ENCODE measurements around the gene PAXX.
"Not testable (repeated sequence)": the region's sequence is repeated elsewhere in the genome, so short reads cannot be mapped to it uniquely, and the experiment has no call there.

Gene PAXX

DNA sequence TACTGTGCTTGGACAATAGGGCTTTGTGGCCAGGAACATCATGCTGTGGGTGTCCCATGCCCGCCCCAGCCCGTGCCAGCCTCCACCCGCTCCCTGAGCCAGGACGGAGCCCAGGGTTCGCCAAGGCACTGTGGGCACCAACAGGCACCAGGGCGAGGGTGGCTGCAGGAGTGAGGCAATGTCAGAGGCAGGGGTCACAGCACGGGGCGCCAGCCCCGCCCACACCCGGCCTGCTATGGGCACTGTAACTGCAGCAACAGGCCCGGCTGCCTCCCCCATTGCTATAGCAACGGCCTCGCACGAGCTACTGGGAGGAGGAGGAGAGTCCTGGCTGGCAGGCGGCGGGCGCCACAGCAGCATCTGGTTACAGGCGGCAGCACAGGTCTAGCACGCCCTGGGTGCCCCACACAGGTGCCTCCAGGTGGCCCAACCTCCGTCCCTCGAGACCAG lies 33.3 kb downstream of the PAXX start:
- H3K4me3 ChIP-seq (ENCODE audit: low read length) = no peak overlapping the region
- TF ChIP-seq ZNF274 (IDR thresholded peaks at IDR 0.05; ENCODE audit: low read depth, low read length) = no peak

DNA sequence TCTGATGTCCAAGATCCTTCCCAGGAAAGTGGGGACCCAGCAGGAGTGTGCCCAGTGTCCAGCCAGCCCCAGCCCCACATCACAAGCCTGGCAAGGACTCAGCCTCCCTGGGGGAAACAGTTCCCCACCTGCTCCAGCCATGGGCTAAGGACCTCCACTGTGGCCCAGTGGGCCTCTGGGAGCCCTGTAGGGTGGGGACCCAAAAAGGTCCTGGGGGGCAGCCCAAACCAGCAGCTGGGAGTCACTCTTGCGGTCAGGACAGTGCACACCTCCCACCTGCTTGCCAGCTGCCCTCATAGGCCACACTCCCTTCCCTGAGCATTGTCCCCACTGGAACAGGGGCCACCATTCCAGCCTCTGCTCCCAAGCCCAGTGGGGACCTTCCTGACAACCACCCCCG lies 34.2 kb downstream of the PAXX start:
- no peak overlapping the region for H3K4me3 ChIP-seq (ENCODE audit: low read length)
- TF ChIP-seq ZNF274 (IDR thresholded peaks at IDR 0.05; ENCODE audit: low read depth, low read length) = no peak

DNA sequence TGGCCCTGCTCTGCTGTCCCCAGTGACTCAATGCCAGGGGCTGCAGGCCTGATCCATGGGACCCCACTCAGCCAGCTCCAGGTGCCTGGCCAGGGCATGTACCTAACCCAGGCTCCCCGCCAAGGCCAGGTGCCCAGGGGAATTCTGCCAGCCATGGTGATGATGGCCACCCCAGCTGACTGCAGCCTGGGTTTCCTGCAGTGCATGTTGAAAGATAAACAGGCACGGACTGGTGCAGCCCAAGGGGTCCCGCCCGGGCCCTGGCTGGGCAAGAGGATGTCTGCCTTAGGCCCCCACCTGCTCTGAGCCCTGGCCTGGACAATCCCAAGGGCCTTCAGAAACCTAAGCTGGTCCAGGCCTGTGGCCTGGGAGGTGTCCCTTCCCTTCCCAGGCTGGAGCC lies 34.6 kb downstream of the PAXX start:
- no peak for TF ChIP-seq ZNF274 (IDR thresholded peaks at IDR 0.05; ENCODE audit: low read depth, low read length)
- no peak overlapping the region for H3K4me3 ChIP-seq (ENCODE audit: low read length)

DNA sequence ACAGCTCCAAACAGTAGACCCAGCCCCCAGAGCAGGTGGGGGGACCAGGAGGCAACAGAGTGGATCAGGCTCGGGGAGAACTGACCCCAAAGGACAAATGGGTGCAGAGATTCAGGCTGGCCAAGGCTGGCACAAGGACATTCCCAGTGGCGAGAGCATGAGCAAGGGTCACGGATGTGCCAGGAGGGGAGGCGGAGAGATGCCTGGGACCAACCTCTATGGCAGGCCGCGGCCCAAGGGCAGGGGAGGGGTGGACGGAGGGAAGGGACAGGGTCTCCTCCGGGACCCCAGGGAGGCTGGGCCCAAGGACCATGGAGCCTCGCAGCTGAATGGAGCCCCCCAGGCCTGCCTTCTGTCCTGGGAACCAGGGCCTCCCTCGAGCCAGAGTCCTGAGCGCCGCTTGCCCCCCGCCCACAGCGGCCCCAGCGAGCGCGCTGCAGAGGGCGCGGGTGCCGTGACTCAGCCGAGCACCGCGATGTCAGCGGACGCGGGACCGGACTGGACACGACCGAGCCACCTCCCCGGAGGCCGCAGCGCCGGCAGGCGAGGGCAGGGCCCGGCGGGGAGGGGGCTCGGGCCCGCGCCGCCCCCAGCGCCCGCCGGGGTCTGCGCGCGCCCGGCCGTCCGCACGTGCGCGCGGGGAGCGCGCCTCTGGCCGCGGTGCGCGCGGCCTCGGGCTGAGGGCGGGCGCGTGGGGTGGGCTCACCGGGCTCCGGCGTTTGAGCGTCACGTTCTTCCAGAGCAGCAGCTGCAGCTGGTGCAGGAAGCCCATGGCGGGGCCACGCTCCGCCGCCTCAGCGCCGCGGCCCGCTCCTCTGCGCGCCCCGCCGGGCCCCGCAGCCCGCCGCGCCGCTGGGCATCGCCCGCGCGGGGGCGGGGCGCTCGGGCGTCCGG lies 35.4 kb downstream of the PAXX start, which contains the start of gene ABCA2:
TSS of gene ABCA2 (minus strand) at position 869 of the 894 bp plus-strand sequence. CDS start at position 772, 97 bp downstream.
- no peak for TF ChIP-seq ZNF274 (IDR thresholded peaks at IDR 0.05; ENCODE audit: low read depth, low read length)
- H3K4me3 ChIP-seq (ENCODE audit: low read length) = peak within 1 kb of the TSS; percentile 16; the same call in 1 of the 2 replicates

DNA sequence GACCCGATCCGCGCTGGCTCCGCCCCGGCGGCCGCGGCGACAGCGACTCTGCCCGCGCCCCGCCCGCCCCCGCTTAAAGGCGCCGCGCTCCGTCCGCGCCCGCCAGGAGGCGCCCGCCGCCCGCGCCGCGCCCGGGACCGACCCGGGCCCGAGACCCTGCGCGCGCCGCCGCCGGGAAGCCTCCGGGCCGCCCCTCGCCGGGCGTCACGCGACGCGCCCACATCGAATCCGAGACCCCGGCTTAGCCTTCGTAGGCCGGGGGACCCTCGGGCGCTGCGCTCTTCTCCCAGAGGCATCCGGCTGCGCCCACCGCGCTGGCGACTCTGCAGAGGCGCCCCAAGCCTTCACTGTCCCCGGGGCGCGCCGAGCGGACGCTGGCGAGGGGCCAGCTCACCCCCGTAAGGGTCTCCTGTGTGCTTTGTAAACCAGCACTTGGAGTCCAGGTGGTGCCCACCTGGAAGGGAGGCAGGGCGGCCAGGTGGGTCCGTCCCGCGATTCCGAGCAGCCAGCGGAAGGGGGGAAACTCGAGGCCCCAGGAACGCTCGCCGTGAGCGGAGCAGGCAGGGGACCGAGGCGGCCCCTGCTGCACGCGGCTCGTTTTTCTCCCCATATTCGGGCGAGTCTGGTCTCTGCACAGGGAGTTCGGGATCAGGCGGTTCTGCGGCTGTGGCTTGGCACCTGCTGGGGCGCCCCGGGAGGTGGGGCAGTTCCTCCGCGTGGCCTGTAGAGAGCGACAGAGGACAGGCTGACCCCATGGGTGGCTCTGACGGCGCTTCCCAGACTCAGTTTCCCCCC lies 36.2 kb downstream of the PAXX start:
- TF ChIP-seq ZNF274 (IDR thresholded peaks at IDR 0.05; ENCODE audit: low read depth, low read length) = no peak

DNA sequence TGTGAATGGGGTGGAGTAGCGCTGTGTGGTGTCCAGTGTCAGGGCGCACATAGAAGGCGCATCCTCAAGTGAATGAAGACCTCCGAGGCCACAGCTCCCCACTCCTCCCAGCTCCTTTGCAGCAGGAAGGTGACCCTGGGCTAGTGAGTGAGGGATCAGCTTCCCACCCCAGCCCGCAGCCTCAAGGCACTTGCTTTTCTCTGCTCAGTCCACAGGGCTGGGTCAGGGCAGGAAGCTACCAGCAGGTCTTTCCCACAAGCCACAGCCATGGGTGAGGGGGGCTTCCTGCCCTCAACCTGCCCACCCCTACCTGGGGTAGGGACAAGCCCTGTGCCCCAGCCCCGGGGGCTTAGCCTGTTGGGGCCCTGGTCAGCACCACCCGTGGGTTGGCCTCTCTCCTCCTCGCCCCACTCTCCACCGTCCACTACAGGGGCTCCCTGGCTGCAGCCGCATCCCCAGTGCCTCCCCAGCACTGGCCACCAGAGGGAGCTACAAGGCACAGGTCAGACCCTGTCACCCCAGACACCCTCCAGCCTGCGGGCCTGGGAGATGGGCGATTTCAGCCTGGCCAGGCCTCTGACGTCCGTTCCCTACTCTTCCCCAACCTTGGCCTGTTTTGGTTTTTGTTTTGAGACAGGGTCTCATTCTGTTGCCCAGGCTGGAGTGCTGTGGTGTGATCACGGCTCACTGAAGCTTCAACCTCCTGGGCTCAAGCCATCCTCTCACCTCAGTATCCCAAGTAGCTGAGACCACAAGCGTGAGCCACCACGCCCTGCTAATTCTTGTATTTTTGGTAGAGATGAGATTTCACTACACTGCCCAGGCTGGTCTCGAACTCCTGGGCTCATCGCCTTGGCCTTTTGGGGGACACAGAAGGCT lies 37.1 kb downstream of the PAXX start:
- H3K4me3 ChIP-seq (ENCODE audit: low read length) = no peak overlapping the region
- no peak for TF ChIP-seq ZNF274 (IDR thresholded peaks at IDR 0.05; ENCODE audit: low read depth, low read length)

More for the DNA sequence above, 36.2 kb downstream of the PAXX start:
- peak overlapping the region; percentile 16; the same call in 1 of the 2 replicates for H3K4me3 ChIP-seq (ENCODE audit: low read length)

DNA sequence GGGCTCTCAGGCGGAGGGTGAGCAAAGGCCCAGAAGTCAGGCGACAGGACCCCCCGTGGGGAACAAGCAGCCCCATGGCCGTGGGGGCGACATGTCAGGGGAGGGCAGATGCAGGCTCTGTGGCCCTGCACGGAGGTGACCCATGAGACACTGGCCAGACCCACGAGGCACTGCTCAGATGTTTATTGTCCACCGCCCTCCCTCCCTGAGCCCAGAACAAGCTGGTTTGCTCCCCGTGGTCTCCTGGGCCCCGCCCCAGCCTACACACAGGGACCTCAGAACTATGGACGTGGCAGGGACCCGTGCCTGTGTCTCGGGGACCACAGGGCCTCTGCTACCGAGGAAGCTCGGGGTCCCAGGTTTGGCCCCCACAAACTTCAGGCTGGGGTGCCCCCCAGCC lies 37.8 kb downstream of the PAXX start:
- no peak for TF ChIP-seq ZNF274 (IDR thresholded peaks at IDR 0.05; ENCODE audit: low read depth, low read length)
- H3K4me3 ChIP-seq (ENCODE audit: low read length) = no peak overlapping the region

DNA sequence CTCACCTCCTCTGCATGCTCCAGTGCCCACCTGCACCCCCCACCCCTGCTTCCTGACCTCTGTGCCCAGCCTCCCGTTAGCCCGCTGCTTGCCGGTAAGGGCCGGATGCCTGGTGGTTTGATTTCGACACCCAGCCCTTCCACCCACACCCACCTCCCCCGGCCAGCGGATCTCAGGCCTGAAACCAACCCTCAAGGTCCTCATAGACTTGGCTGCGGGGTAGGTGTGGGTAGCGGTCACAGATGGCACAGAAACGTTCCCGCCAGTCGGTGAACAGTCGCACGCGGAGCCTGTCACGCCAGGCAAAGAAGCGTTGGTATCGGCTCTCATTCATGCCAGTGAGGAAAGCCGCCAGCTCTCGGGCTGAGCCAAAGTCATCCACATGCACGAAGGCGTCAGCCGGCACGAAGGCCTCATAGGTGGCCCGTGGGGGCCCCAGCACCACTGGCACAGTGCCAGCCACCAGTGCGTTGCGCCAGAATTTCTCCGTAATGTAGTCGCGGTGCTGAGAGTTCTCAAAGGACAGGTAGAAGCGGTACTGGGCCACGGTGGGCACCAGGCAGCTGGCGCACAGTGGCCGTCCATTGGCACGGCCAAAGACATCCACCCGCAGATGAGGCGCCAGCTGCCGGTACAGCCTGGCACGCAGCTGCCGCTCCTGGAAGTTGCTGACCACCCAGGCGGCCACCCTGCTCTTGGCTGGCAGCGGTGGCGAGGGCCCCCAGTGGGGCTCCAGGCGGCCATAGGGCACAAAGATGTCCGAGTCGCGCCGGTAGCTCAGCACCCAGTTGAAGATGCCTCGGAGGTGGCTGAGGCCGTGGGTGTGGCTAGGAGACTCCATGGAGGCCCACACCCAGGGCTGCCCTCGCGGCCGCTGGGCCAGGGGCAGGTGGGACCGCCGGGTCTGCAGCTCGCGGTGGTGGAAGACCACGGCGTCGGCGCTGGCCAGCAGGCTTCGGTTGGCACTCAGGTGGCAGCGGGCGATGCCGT lies 38.6 kb downstream of the PAXX start:
- no peak overlapping the region for H3K4me3 ChIP-seq (ENCODE audit: low read length)
- no peak for TF ChIP-seq ZNF274 (IDR thresholded peaks at IDR 0.05; ENCODE audit: low read depth, low read length)

DNA sequence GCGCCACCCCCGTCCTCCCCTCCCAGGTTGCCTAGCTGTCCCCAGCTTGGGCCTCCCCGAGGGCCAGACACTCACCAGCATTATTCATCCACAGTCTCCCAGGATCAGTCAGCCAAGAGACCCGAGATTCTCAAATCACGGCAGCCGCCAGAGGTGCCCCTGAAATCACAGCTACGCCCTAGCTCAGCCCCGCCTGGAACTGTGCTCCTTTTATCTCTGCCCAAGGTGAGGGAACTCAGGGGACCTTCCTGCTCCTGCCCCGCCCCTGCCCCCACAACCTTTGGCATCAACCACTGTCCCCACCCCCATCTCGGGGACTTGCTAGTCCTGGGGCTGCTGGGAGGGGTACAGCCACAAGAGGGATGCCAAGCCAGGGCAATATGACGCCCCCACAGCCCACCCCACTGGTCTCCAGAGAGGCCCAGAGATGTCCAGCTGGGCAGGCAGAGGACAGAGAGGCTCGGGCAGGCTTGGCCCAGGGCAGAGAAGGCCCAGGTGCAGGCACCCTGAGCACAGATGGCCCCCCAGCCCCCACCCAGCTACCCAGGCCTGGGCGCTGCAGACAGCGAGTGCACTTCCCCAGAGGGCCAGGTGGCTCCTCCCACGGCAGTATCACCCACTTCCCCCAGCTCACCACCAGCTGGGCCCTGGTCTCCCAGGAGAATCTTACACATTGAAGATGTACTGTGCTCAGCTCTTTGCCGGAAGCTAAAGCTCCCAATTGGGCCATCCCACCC lies 39.9 kb downstream of the PAXX start, which contains the start of gene FUT7:
TSS of gene FUT7 (minus strand) at position 185 of the 737 bp plus-strand sequence. CDS start at position 88, 97 bp downstream.
- H3K4me3 ChIP-seq (ENCODE audit: low read length) = no peak within 1 kb of the TSS

DNA sequence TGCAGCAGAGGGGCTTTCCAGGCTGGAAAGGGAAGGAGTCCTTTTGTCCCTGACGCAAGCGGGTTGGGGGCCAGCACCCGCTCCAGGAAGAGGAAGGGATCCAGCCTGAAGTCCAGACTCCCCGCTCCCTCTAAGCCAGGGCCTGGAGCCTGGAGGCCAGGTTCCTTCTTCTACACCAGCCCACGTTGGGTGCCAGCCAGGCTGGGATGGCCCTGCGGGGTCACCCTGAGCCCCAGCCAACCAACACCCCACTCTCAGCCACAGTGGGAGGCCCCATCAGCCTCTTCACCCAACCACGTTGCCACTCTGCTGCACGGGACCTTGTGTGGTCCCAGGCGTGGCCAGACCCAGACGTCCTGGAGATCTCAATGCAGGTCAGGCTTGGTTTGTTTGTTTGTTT lies 40.6 kb downstream of the PAXX start:
- H3K4me3 ChIP-seq (ENCODE audit: low read length) = no peak overlapping the region
- TF ChIP-seq ZNF274 (IDR thresholded peaks at IDR 0.05; ENCODE audit: low read depth, low read length) = no peak

More for the DNA sequence above, 39.9 kb downstream of the PAXX start, which contains the start of gene FUT7:
- TF ChIP-seq ZNF274 (IDR thresholded peaks at IDR 0.05; ENCODE audit: low read depth, low read length) = no peak

DNA sequence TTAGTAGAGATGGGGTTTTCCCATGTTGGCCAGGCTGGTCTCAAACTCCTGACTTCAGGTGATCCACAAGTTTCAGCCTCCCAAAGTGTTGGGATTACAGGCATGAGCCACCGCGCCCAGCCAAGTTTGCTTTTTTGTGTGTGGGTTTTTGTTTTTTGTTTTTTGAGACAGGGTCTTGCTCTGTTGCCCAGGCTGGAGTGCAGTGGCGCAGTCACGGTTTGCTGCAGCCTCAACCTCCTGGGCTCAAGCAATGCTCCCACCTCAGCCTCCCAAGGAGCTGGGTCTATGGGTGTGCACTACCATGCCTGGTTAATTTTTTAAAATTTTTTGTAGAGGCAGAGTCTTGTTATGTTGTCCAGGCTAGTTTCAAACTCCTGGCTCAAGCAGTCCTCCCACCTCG lies 41.3 kb downstream of the PAXX start:
- not testable (repeated sequence) for H3K4me3 ChIP-seq (ENCODE audit: low read length)
